A673 (cell line): ENCODE measurements around the gene SRP72. TPM values are rescaled to one million over a fixed set of nuclear protein-coding genes. Genes with fewer than 3 reads are reported as not detected.

Experiments used
- BruUV-seq: library from RNA; stranded (reverse); fragments of 400-500 nt; replicated peaks from 2 replicates; lab custom pipeline; 2021; lab: Mats Ljungman, UMichigan
- CTCF ChIA-PET: fragments of 300-600 bp; sonication (Branson Sonifier 250); formaldehyde crosslinking; loops from one replicate; lab custom pipeline; 2022; ENCODE audit warnings: antibody characterized with exemption; lab: Charles Lee
- POLR2A ChIA-PET: fragments of 300-600 bp; sonication (Branson Sonifier 250); formaldehyde crosslinking; loops from one replicate; lab custom pipeline; 2022; ENCODE audit warnings: antibody characterized with exemption; ENCODE audit not compliant: low non-redundant PET; lab: Charles Lee
- DNase-seq: peaks from one replicate; pipeline ENCODE4 v3.0.0-alpha.2; 2015; ENCODE audit warnings: low spot score
- H3K27ac ChIP-seq: fragments of 200-600 bp; sonication (generic); 2 replicates; pipeline ENCODE4 v1.5.1; 2016; ENCODE audit warnings: mixed run types, low read depth, mild to moderate bottlenecking, mixed read lengths, antibody characterized with exemption, low read length; ENCODE audit not compliant: poor library complexity, severe bottlenecking
- H3K27me3 ChIP-seq: fragments of 200-600 bp; sonication (generic); replicated peaks from 2 replicates; pipeline ENCODE4 v1.6.1; 2017; ENCODE audit warnings: mixed run types, low read depth, mild to moderate bottlenecking, mixed read lengths, antibody characterized with exemption, low read length; ENCODE audit not compliant: insufficient read depth, poor library complexity
- H3K36me3 ChIP-seq: fragments of 200-600 bp; sonication (generic); 2 replicates; pipeline ENCODE4 v1.6.1; 2016; ENCODE audit warnings: mixed run types, mild to moderate bottlenecking, mixed read lengths, antibody characterized with exemption, low read length; ENCODE audit not compliant: insufficient read depth, poor library complexity, severe bottlenecking
- H3K4me1 ChIP-seq: fragments of 200-600 bp; sonication (generic); 2 replicates; pipeline ENCODE4 v1.6.1; 2017; ENCODE audit warnings: mixed run types, mild to moderate bottlenecking, mixed read lengths, antibody characterized with exemption, low read length; ENCODE audit not compliant: insufficient read depth, poor library complexity, severe bottlenecking
- H3K4me3 ChIP-seq: fragments of 200-600 bp; sonication (generic); 2 replicates; pipeline ENCODE4 v1.5.1; 2016; ENCODE audit warnings: low read depth, mixed run types, mild to moderate bottlenecking, mixed read lengths, low read length; ENCODE audit not compliant: poor library complexity, severe bottlenecking
- H3K9me3 ChIP-seq: fragments of 200-600 bp; sonication (generic); 2 replicates; pipeline ENCODE4 v1.6.1; 2016; ENCODE audit warnings: mixed run types, low read depth, mild to moderate bottlenecking, mixed read lengths, antibody characterized with exemption, low read length; ENCODE audit not compliant: poor library complexity, severe bottlenecking
- EZH2 ChIP-seq: fragments of 200-600 bp; sonication (generic); IDR thresholded peaks from 2 replicates; pipeline ENCODE4 v1.6.1; 2017; ENCODE audit warnings: borderline replicate concordance, low read depth, mild to moderate bottlenecking, mixed read lengths, antibody characterized with exemption, low read length; ENCODE audit not compliant: poor library complexity, severe bottlenecking
- intact Hi-C: fragments of 100-400 bp; cut with micrococcal nuclease; formaldehyde crosslinking; loops from one replicate; pipeline ENCODE4 v1.10.0; 2022; ENCODE audit not compliant: unreplicated experiment
- total RNA-seq: library from RNA; stranded (reverse); gene quantifications from 2 replicates; pipeline ENCODE4 v1.2.3, GENCODE V29; 2021
- TF ChIP-seq, protein P1 (sequence below): fragments of 300-800, 200-600 bp; sonication (generic); conservative IDR thresholded peaks from 2 replicates; pipeline ENCODE4 v1.5.1; 2017; ENCODE audit warnings: low read depth, mild to moderate bottlenecking, antibody characterized with exemption, low read length, moderate library complexity, mixed read lengths

Gene SRP72
- total RNA-seq, 1 experiment from 2014 or later = 82.9 TPM

DNA sequence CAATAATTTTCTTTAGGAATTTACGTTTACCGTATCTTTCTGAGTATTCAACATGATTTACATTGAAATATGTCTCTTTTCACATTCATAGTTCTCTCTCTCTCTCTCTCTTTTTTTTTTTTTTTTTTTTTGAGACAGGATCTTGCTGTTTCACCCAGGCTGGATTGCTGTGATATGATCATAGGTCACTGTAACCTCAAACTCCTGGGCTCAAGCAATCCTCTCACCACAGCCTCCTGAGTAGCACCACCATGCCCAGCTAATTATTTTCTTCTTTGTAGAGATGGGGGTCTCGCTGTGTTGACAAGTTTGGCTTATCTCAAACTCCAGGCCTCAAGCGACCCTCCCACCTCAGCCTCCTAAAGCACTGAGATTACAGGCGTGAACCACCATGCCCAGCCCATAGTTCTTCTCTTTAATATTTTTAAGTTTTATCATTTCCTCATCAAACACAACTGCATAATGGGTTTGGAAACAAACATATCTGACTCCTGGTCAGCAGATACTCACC lies 9.8 kb downstream of the SRP72 start:
- Histone ChIP-seq H3K4me1 (no peaks in the 10 kb centered on the region), H3K27me3 (no peaks in the 10 kb centered on the region), H3K36me3 (peaks cover 27% of the 10 kb centered on the region), H3K4me3 (no peak overlapping the region), H3K27ac (no peak overlapping the region), H3K9me3 (no peaks in the 10 kb centered on the region)
- TF ChIP-seq, protein P1, sequence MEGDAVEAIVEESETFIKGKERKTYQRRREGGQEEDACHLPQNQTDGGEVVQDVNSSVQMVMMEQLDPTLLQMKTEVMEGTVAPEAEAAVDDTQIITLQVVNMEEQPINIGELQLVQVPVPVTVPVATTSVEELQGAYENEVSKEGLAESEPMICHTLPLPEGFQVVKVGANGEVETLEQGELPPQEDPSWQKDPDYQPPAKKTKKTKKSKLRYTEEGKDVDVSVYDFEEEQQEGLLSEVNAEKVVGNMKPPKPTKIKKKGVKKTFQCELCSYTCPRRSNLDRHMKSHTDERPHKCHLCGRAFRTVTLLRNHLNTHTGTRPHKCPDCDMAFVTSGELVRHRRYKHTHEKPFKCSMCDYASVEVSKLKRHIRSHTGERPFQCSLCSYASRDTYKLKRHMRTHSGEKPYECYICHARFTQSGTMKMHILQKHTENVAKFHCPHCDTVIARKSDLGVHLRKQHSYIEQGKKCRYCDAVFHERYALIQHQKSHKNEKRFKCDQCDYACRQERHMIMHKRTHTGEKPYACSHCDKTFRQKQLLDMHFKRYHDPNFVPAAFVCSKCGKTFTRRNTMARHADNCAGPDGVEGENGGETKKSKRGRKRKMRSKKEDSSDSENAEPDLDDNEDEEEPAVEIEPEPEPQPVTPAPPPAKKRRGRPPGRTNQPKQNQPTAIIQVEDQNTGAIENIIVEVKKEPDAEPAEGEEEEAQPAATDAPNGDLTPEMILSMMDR = no peak
- no peak for TF ChIP-seq EZH2
- intact Hi-C loops = no loop called here
- DNase-seq = no peak
- ChIA-PET CTCF (no interaction called here), POLR2A (no interaction called here)
- no TSS peak for BruUV-seq

GRCh38 chr4:56480691-56481090 lies 13.3 kb downstream of the SRP72 start:
- TF ChIP-seq, protein P1 = no peak
- TF ChIP-seq EZH2 = no peak
- POLR2A ChIA-PET = no interaction called here
- peaks cover 14% of the 10 kb centered on the region for H3K36me3 ChIP-seq
- CTCF ChIA-PET = no interaction called here
- no peak for DNase-seq
- H3K9me3 ChIP-seq = no peaks in the 10 kb centered on the region
- intact Hi-C loops = no loop called here
- H3K4me1 ChIP-seq = no peaks in the 10 kb centered on the region
- BruUV-seq = no TSS peak
- H3K27me3 ChIP-seq = no peaks in the 10 kb centered on the region
- H3K27ac ChIP-seq = no peak overlapping the region
- H3K4me3 ChIP-seq = no peak overlapping the region

GRCh38 chr4:56496241-56496640 lies 28.8 kb downstream of the SRP72 start:
- TF ChIP-seq EZH2 = no peak
- TF ChIP-seq, protein P1 = no peak
- DNase-seq = no peak
- Histone ChIP-seq H3K9me3 (no peaks in the 10 kb centered on the region), H3K27ac (no peak overlapping the region), H3K4me1 (no peaks in the 10 kb centered on the region), H3K27me3 (no peaks in the 10 kb centered on the region), H3K36me3 (peaks cover 7% of the 10 kb centered on the region), H3K4me3 (no peak overlapping the region)
- ChIA-PET POLR2A (no interaction called here), CTCF (no interaction called here)
- no TSS peak for BruUV-seq
- intact Hi-C loops = no loop called here
